ENCODE results near the gene SPON2. TPM values are rescaled to one million over a fixed set of nuclear protein-coding genes. Genes with fewer than 3 reads are reported as not detected.

SPON2 gene
- total RNA-seq, 1 donor from 2014 or later, result 2.1 TPM

DNA sequence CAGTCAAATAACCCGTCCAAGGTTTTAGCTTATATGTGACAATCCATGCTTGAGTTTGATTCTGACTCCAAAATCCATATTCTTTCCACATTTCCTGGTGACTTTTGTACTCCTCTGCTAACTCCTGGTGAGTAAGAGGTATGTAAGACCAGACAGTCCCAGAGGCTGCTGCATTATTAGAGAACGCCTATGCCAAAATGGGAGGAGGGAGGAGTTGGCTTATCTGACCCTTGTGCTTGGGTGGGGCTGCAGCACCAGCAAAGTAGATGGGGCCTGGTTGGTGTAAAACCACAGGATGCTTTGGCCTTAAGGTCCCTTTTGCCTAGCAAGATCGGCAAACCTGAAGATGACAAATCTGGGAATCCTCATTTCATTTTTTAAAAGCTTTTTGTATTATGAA lies 49.9 kb downstream of the SPON2 start:
- Histone ChIP-seq H3K4me3 (no peak overlapping the region), H3K27me3 (peaks cover 83% of the 10 kb centered on the region), H3K9ac (no peak overlapping the region), H3K9me3 (ENCODE audit: low read depth) (no peaks in the 10 kb centered on the region), H3K79me2 (ENCODE audit: low read depth) (no peaks in the 10 kb centered on the region), H3K4me1 (no peaks in the 10 kb centered on the region), H3F3A (ENCODE audit: low read depth) (no peaks in the 10 kb centered on the region), H3K4me2 (no peak overlapping the region), H3K36me3 (no peaks in the 10 kb centered on the region), H4K20me1 (ENCODE audit: low read depth) (no peaks in the 10 kb centered on the region), H2AFZ (replicated peaks) (no peak overlapping the region), H3K27ac (no peak overlapping the region)
- Mint-ChIP-seq H3K36me3 (no peaks in the 10 kb centered on the region), H3K4me1 (no peaks in the 10 kb centered on the region), H3K9me3 (no peaks in the 10 kb centered on the region), H3K27me3 (ENCODE audit: insufficient read depth, low read depth) (peaks cover 2% of the 10 kb centered on the region), H3K27ac (no peak overlapping the region), H3K4me3 (no peak overlapping the region)
- DNase-seq (ENCODE audit: low spot score), result no peak
- no peak for TF ChIP-seq EZH2 (IDR thresholded peaks at IDR 0.05)
- no peak for TF ChIP-seq EZH2phosphoT487 (IDR thresholded peaks at IDR 0.05)
- no peak for TF ChIP-seq CTCF (IDR thresholded peaks at IDR 0.05)

Small RNA genes within 50 kb of the gene (small RNA-seq; reads per million reads assigned to genes)
- gene RF00554, result not detected

Other genes with a start within 250 kb of the SPON2 start
- 27.6 and 75.9 TPM in 2 replicates for gene GAK, start 240.3 kb downstream of the SPON2 start, total RNA-seq (ENCODE audit: low replicate concordance)
- gene TMEM175, start 240.1 kb downstream of the SPON2 start, total RNA-seq (ENCODE audit: low replicate concordance), result 4.4 and 10.1 TPM in 2 replicates
- 5.1 and 16.0 TPM in 2 replicates for gene DGKQ, start 199.0 kb downstream of the SPON2 start, total RNA-seq (ENCODE audit: low replicate concordance)
- 0.47 and 10.7 TPM in 2 replicates for gene IDUA, start 185.5 kb downstream of the SPON2 start, total RNA-seq (ENCODE audit: low replicate concordance)
- gene SLC26A1, start 179.2 kb downstream of the SPON2 start, total RNA-seq (ENCODE audit: low replicate concordance), result 0.19 TPM in 1 of 2 replicates, not detected in the other
- 9.6 and 27.4 TPM in 2 replicates for gene FGFRL1, start 161.0 kb downstream of the SPON2 start, total RNA-seq (ENCODE audit: low replicate concordance)
- gene RNF212, start 59.0 kb downstream of the SPON2 start, total RNA-seq (ENCODE audit: low replicate concordance), result 3.4 and 3.7 TPM in 2 replicates
- 171 and 243 TPM in 2 replicates for gene CTBP1, start 76.5 kb upstream of the SPON2 start, total RNA-seq (ENCODE audit: low replicate concordance)
- gene MAEA, start 117.3 kb upstream of the SPON2 start, total RNA-seq (ENCODE audit: low replicate concordance), result 38.2 and 68.6 TPM in 2 replicates
- 10.9 and 19.2 TPM in 2 replicates for gene UVSSA, start 174.6 kb upstream of the SPON2 start, total RNA-seq (ENCODE audit: low replicate concordance)
- gene NKX1-1, start 233.9 kb upstream of the SPON2 start, total RNA-seq (ENCODE audit: low replicate concordance), result not detected in 2 replicates

Measured in neural progenitor cell (in vitro differentiated cells).